Osteoblast (primary cell): ENCODE data around the gene NT5DC1. TPM values are rescaled to one million over a fixed set of nuclear protein-coding genes. Genes with fewer than 3 reads are reported as not detected.

Experiments
- DNase-seq: peaks from one replicate; pipeline ENCODE4 v3.0.0; 2011; ENCODE audit warnings: low spot score, mixed read lengths; ENCODE audit not compliant: insufficient read length; ENCODE audit errors: missing footprints
- H2AFZ ChIP-seq: 2 replicates; pipeline ENCODE4 v1.6.0; 2011; ENCODE audit warnings: mild to moderate bottlenecking, low read length
- H3K27ac ChIP-seq: 2 replicates; pipeline ENCODE4 v1.5.1; 2011; ENCODE audit warnings: mild to moderate bottlenecking, low read depth, low read length, moderate library complexity
- H3K27me3 ChIP-seq: 2 replicates; pipeline ENCODE4 v1.6.0; 2012; ENCODE audit warnings: mild to moderate bottlenecking, control low read depth, inconsistent platforms, low read length, moderate library complexity; ENCODE audit not compliant: insufficient read depth
- H3K36me3 ChIP-seq: 2 replicates; pipeline ENCODE4 v1.5.1; 2011; ENCODE audit warnings: mild to moderate bottlenecking, low read length, control low read depth, moderate library complexity; ENCODE audit not compliant: insufficient read depth
- H3K4me1 ChIP-seq: 2 replicates; pipeline ENCODE4 v1.5.1; 2011; ENCODE audit warnings: mild to moderate bottlenecking, low read length, control low read depth, moderate library complexity; ENCODE audit not compliant: insufficient read depth
- H3K4me2 ChIP-seq: 2 replicates; pipeline ENCODE4 v1.6.0; 2011; ENCODE audit warnings: mild to moderate bottlenecking, low read length; ENCODE audit not compliant: insufficient read depth
- H3K4me3 ChIP-seq: fragments of 200-600 bp; sonication (generic); 3 replicates; pipeline ENCODE4 v1.5.1; 2012; ENCODE audit warnings: mild to moderate bottlenecking, low read length, inconsistent platforms; ENCODE audit not compliant: insufficient read depth
- H3K79me2 ChIP-seq: 2 replicates; pipeline ENCODE4 v1.6.0; 2012; ENCODE audit warnings: mild to moderate bottlenecking, low read length, control low read depth, inconsistent platforms; ENCODE audit not compliant: insufficient read depth
- H3K9me3 ChIP-seq: 2 replicates; pipeline ENCODE4 v1.5.1; 2011; ENCODE audit warnings: low read depth, low read length, control low read depth
- H4K20me1 ChIP-seq: 2 replicates; pipeline ENCODE4 v1.6.0; 2012; ENCODE audit warnings: mild to moderate bottlenecking, low read length, control low read depth; ENCODE audit not compliant: insufficient read depth
- CTCF ChIP-seq: IDR thresholded peaks from 2 replicates; pipeline ENCODE4 v1.5.1; 2011; ENCODE audit warnings: mild to moderate bottlenecking, low read depth, low read length, moderate library complexity; ENCODE audit errors: extremely low read depth
- total RNA-seq: library from RNA; depleted of rRNA; stranded (reverse); fragments of >200 nt; gene quantifications from 2 replicates; pipeline ENCODE4 v1.2.3, GENCODE V29; 2012

Gene NT5DC1
- total RNA-seq, 1 donor = 7.2 TPM

- H3K4me1 ChIP-seq = peaks cover 1% of the 10 kb centered on the region
- no peaks in the 10 kb centered on the region for H3K27me3 ChIP-seq
Observed at GRCh38 chr6:116111552-116112528, 11.2 kb downstream of the NT5DC1 start.

GRCh38 chr6:116113386-116113785 is 12.7 kb downstream of the NT5DC1 start:
- Histone ChIP-seq H2AFZ (no peak overlapping the region), H3K27me3 (no peaks in the 10 kb centered on the region)
- TF ChIP-seq CTCF = no peak

More at GRCh38 chr6:116111552-116112528, 11.2 kb downstream of the NT5DC1 start:
- peak; percentile 86 for TF ChIP-seq CTCF
- H3K36me3 ChIP-seq = peaks cover 28% of the 10 kb centered on the region
- no peaks in the 10 kb centered on the region for H3K79me2 ChIP-seq
- H2AFZ ChIP-seq = no peak overlapping the region
- no peak overlapping the region for H3K4me2 ChIP-seq
- DNase-seq = peak; percentile 74
- no peaks in the 10 kb centered on the region for H4K20me1 ChIP-seq
- no peak overlapping the region for H3K27ac ChIP-seq
- H3K4me3 ChIP-seq = no peak overlapping the region
- no peaks in the 10 kb centered on the region for H3K9me3 ChIP-seq

GRCh38 chr6:116115781-116116180 is 15.1 kb downstream of the NT5DC1 start:
- H3K4me3 ChIP-seq = no peak overlapping the region
- no peak for DNase-seq
- no peaks in the 10 kb centered on the region for H3K79me2 ChIP-seq

More at GRCh38 chr6:116113386-116113785, 12.7 kb downstream of the NT5DC1 start:
- Histone ChIP-seq H4K20me1 (no peaks in the 10 kb centered on the region), H3K36me3 (peaks cover 28% of the 10 kb centered on the region), H3K79me2 (no peaks in the 10 kb centered on the region), H3K27ac (no peak overlapping the region), H3K4me3 (no peak overlapping the region), H3K4me1 (no peaks in the 10 kb centered on the region), H3K9me3 (no peaks in the 10 kb centered on the region), H3K4me2 (no peak overlapping the region)
- no peak for DNase-seq

More at GRCh38 chr6:116115781-116116180, 15.1 kb downstream of the NT5DC1 start:
- H3K27me3 ChIP-seq = no peaks in the 10 kb centered on the region
- H4K20me1 ChIP-seq = no peaks in the 10 kb centered on the region
- H3K27ac ChIP-seq = no peak overlapping the region
- no peaks in the 10 kb centered on the region for H3K4me1 ChIP-seq
- H3K9me3 ChIP-seq = no peaks in the 10 kb centered on the region
- no peak overlapping the region for H2AFZ ChIP-seq
- H3K36me3 ChIP-seq = peaks cover 14% of the 10 kb centered on the region
- TF ChIP-seq CTCF = peak; percentile 60
- H3K4me2 ChIP-seq = no peak overlapping the region
